Stimulated activated naive CD8-positive, alpha-beta T cell treated with anti-CD3 and anti-CD28 coated beads, Interleukin-15, Interleukin-2, amounts not matched to agents 100 ng/mL and 50 ng/mL, for 24 hours (primary cell): ENCODE data around the gene DHTKD1.

Source experiments
- H3K27ac Mint-ChIP-seq: one replicate; pipeline ENCODE4 v1.8.0; 2021; ENCODE audit warnings: mild to moderate bottlenecking, mixed read lengths
- H3K27me3 Mint-ChIP-seq: one replicate; pipeline ENCODE4 v1.8.0; 2021; ENCODE audit warnings: mixed read lengths
- H3K36me3 Mint-ChIP-seq: one replicate; pipeline ENCODE4 v1.8.0; 2021; ENCODE audit warnings: low read depth, mixed read lengths
- H3K4me1 Mint-ChIP-seq: one replicate; pipeline ENCODE4 v1.8.0; 2021; ENCODE audit warnings: low read depth, mixed read lengths
- H3K4me3 Mint-ChIP-seq: one replicate; pipeline ENCODE4 v1.8.0; 2021; ENCODE audit warnings: mild to moderate bottlenecking, mixed read lengths
- H3K9me3 Mint-ChIP-seq: one replicate; pipeline ENCODE4 v1.8.0; 2021; ENCODE audit warnings: mixed read lengths

The DHTKD1 gene

GRCh38 chr10:12068449-12069269, at the start of gene DHTKD1:
DHTKD1 (plus strand) TSS chr10:12068954; CDS start chr10:12069034, 80 bp downstream.
- Mint-ChIP-seq H3K27me3 (no peaks in the 10 kb centered on the region), H3K27ac (peak within 1 kb of the TSS; percentile 85), H3K4me1 (peaks cover 23% of the 10 kb centered on the region), H3K36me3 (peaks cover under 1% of the 10 kb centered on the region), H3K4me3 (peak within 1 kb of the TSS; percentile 86), H3K9me3 (no peaks in the 10 kb centered on the region)

GRCh38 chr10:12019283-12019971, 49.3 kb upstream of the DHTKD1 start:
- no peak overlapping the region for H3K27ac Mint-ChIP-seq
- H3K27me3 Mint-ChIP-seq: no peaks in the 10 kb centered on the region
- H3K9me3 Mint-ChIP-seq: no peaks in the 10 kb centered on the region
- peaks cover 31% of the 10 kb centered on the region for H3K4me1 Mint-ChIP-seq
- no peak overlapping the region for H3K4me3 Mint-ChIP-seq
- peaks cover 18% of the 10 kb centered on the region for H3K36me3 Mint-ChIP-seq

GRCh38 chr10:12020574-12020973, 48.2 kb upstream of the DHTKD1 start:
- H3K36me3 Mint-ChIP-seq: peaks cover 18% of the 10 kb centered on the region
- H3K4me1 Mint-ChIP-seq: peaks cover 31% of the 10 kb centered on the region
- H3K27me3 Mint-ChIP-seq: no peaks in the 10 kb centered on the region
- H3K4me3 Mint-ChIP-seq: no peak overlapping the region
- no peaks in the 10 kb centered on the region for H3K9me3 Mint-ChIP-seq
- H3K27ac Mint-ChIP-seq: peak overlapping the region; percentile 1

- Mint-ChIP-seq H3K36me3 (peaks cover 33% of the 10 kb centered on the region), H3K27ac (no peak overlapping the region), H3K4me3 (no peak overlapping the region), H3K4me1 (peaks cover 47% of the 10 kb centered on the region), H3K27me3 (no peaks in the 10 kb centered on the region), H3K9me3 (no peaks in the 10 kb centered on the region)
Measured at GRCh38 chr10:12022580-12023257, 46.0 kb upstream of the DHTKD1 start.

- peaks cover 51% of the 10 kb centered on the region for H3K36me3 Mint-ChIP-seq
- H3K4me3 Mint-ChIP-seq: no peak overlapping the region
- no peaks in the 10 kb centered on the region for H3K9me3 Mint-ChIP-seq
- no peaks in the 10 kb centered on the region for H3K27me3 Mint-ChIP-seq
- no peak overlapping the region for H3K27ac Mint-ChIP-seq
- H3K4me1 Mint-ChIP-seq: peaks cover 52% of the 10 kb centered on the region
Measured at GRCh38 chr10:12025591-12025990, 43.2 kb upstream of the DHTKD1 start.

GRCh38 chr10:12027539-12027938, 41.2 kb upstream of the DHTKD1 start:
- Mint-ChIP-seq H3K36me3 (peaks cover 60% of the 10 kb centered on the region), H3K27ac (no peak overlapping the region), H3K9me3 (no peaks in the 10 kb centered on the region), H3K4me3 (no peak overlapping the region), H3K27me3 (no peaks in the 10 kb centered on the region), H3K4me1 (peaks cover 37% of the 10 kb centered on the region)

GRCh38 chr10:12031404-12031803, 37.4 kb upstream of the DHTKD1 start:
- Mint-ChIP-seq H3K4me1 (peaks cover 29% of the 10 kb centered on the region), H3K27me3 (no peaks in the 10 kb centered on the region), H3K27ac (no peak overlapping the region), H3K4me3 (no peak overlapping the region), H3K9me3 (no peaks in the 10 kb centered on the region), H3K36me3 (peaks cover 71% of the 10 kb centered on the region)

- peaks cover 53% of the 10 kb centered on the region for H3K36me3 Mint-ChIP-seq
- H3K4me1 Mint-ChIP-seq: peaks cover 35% of the 10 kb centered on the region
- H3K9me3 Mint-ChIP-seq: no peaks in the 10 kb centered on the region
- no peak overlapping the region for H3K4me3 Mint-ChIP-seq
- no peaks in the 10 kb centered on the region for H3K27me3 Mint-ChIP-seq
- no peak overlapping the region for H3K27ac Mint-ChIP-seq
Measured at GRCh38 chr10:12036073-12036655, 32.6 kb upstream of the DHTKD1 start.

- Mint-ChIP-seq H3K27me3 (no peaks in the 10 kb centered on the region), H3K36me3 (peaks cover 23% of the 10 kb centered on the region), H3K27ac (peak overlapping the region; percentile 100), H3K4me1 (peaks cover 46% of the 10 kb centered on the region), H3K4me3 (peak overlapping the region; percentile 94), H3K9me3 (no peaks in the 10 kb centered on the region)
Measured at GRCh38 chr10:12041766-12042408, 26.9 kb upstream of the DHTKD1 start.

- H3K4me3 Mint-ChIP-seq: peak overlapping the region; percentile 94
Measured at GRCh38 chr10:12042409-12042796, 26.4 kb upstream of the DHTKD1 start.

GRCh38 chr10:12042797-12043651, 25.7 kb upstream of the DHTKD1 start, which contains the start of gene UPF2:
UPF2 (minus strand) TSS chr10:12042809; CDS start chr10:12035423, 7,386 bp downstream.
- H3K27me3 Mint-ChIP-seq: no peaks in the 10 kb centered on the region
- peaks cover 43% of the 10 kb centered on the region for H3K4me1 Mint-ChIP-seq
- no peaks in the 10 kb centered on the region for H3K9me3 Mint-ChIP-seq
- H3K4me3 Mint-ChIP-seq: peak within 1 kb of the TSS; percentile 94
- peaks cover 19% of the 10 kb centered on the region for H3K36me3 Mint-ChIP-seq
- peak within 1 kb of the TSS; percentile 100 for H3K27ac Mint-ChIP-seq

More at GRCh38 chr10:12042409-12042796, 26.4 kb upstream of the DHTKD1 start:
- H3K27ac Mint-ChIP-seq: peak overlapping the region; percentile 100
- H3K4me1 Mint-ChIP-seq: peaks cover 46% of the 10 kb centered on the region
- H3K9me3 Mint-ChIP-seq: no peaks in the 10 kb centered on the region
- peaks cover 23% of the 10 kb centered on the region for H3K36me3 Mint-ChIP-seq
- no peaks in the 10 kb centered on the region for H3K27me3 Mint-ChIP-seq

GRCh38 chr10:12045596-12045995, 23.2 kb upstream of the DHTKD1 start:
- Mint-ChIP-seq H3K36me3 (peaks cover 11% of the 10 kb centered on the region), H3K27ac (no peak overlapping the region), H3K4me3 (no peak overlapping the region), H3K9me3 (no peaks in the 10 kb centered on the region), H3K4me1 (peaks cover 25% of the 10 kb centered on the region), H3K27me3 (no peaks in the 10 kb centered on the region)

GRCh38 chr10:12048547-12048946, 20.2 kb upstream of the DHTKD1 start:
- Mint-ChIP-seq H3K27ac (peak overlapping the region; percentile 13), H3K4me1 (peaks cover 7% of the 10 kb centered on the region), H3K4me3 (no peak overlapping the region), H3K36me3 (no peaks in the 10 kb centered on the region), H3K27me3 (no peaks in the 10 kb centered on the region), H3K9me3 (no peaks in the 10 kb centered on the region)
